Mesendoderm (in vitro differentiated cells): ENCODE data around the gene PIGO.

Experiments
- DNase-seq: peaks from one replicate; pipeline ENCODE4 v3.0.0; 2013
- H2AK5ac ChIP-seq: 2 replicates; pipeline ENCODE4 v1.6.1; 2013; ENCODE audit warnings: low read length, inconsistent platforms
- H2BK120ac ChIP-seq: 2 replicates; pipeline ENCODE4 v1.6.1; 2013; ENCODE audit warnings: low read depth, mild to moderate bottlenecking, low read length, moderate library complexity, mixed read lengths
- H2BK15ac ChIP-seq: replicated peaks from 2 replicates; pipeline ENCODE4 v1.6.1; 2013; ENCODE audit warnings: low read depth, mild to moderate bottlenecking, moderate library complexity
- H2BK5ac ChIP-seq: 2 replicates; pipeline ENCODE4 v1.6.1; 2013; ENCODE audit warnings: low read length, inconsistent platforms
- H3K18ac ChIP-seq: 2 replicates; pipeline ENCODE4 v1.6.1; 2013; ENCODE audit warnings: mild to moderate bottlenecking, low read length, mixed read lengths
- H3K23ac ChIP-seq: one replicate; pipeline ENCODE4 v1.6.1; 2013; ENCODE audit warnings: low read length
- H3K27ac ChIP-seq: 2 replicates; pipeline ENCODE4 v1.5.1; 2013; ENCODE audit warnings: low read depth, mild to moderate bottlenecking, inconsistent platforms, low read length, moderate library complexity
- H3K27me3 ChIP-seq: 2 replicates; pipeline ENCODE4 v1.6.1; 2013; ENCODE audit warnings: low read length, control low read depth, mild to moderate bottlenecking, inconsistent platforms; ENCODE audit not compliant: insufficient read depth, poor library complexity
- H3K36me3 ChIP-seq: 2 replicates; pipeline ENCODE4 v1.6.1; 2013; ENCODE audit warnings: low read length, inconsistent platforms; ENCODE audit not compliant: control insufficient read depth, insufficient read depth
- H3K4ac ChIP-seq: one replicate; pipeline ENCODE4 v1.6.1; 2013; ENCODE audit warnings: low read depth, mild to moderate bottlenecking, low read length, moderate library complexity
- H3K4me1 ChIP-seq: 2 replicates; pipeline ENCODE4 v1.6.1; 2013; ENCODE audit warnings: low read depth, low read length, inconsistent platforms; ENCODE audit not compliant: control insufficient read depth
- H3K4me2 ChIP-seq: 2 replicates; pipeline ENCODE4 v1.6.1; 2013; ENCODE audit warnings: low read length
- H3K4me3 ChIP-seq: 2 replicates; pipeline ENCODE4 v1.5.1; 2013; ENCODE audit warnings: mild to moderate bottlenecking, low read length
- H3K56ac ChIP-seq: one replicate; pipeline ENCODE4 v1.6.1; 2013; ENCODE audit warnings: low read length
- H3K79me1 ChIP-seq: 2 replicates; pipeline ENCODE4 v1.6.1; 2013; ENCODE audit warnings: low read length, inconsistent platforms
- H3K79me2 ChIP-seq: 2 replicates; pipeline ENCODE4 v1.6.1; 2013; ENCODE audit warnings: mild to moderate bottlenecking, low read length; ENCODE audit not compliant: control insufficient read depth, insufficient read depth
- H3K9ac ChIP-seq: 2 replicates; pipeline ENCODE4 v1.6.1; 2013; ENCODE audit warnings: low read length, inconsistent platforms
- H4K5ac ChIP-seq: one replicate; pipeline ENCODE4 v1.6.1; 2013; ENCODE audit warnings: low read length
- H4K8ac ChIP-seq: one replicate; pipeline ENCODE4 v1.6.1; 2013; ENCODE audit warnings: low read depth, mild to moderate bottlenecking, control low read depth, low read length, moderate library complexity
- WGBS: extraction: QIAGEN DNeasy Blood & Tissue Kit; methylation state at CpG from one replicate; pipeline ENCODE4 v1.1.7; 2013; ENCODE audit warnings: low lambda C conversion rate, missing lambda C conversion rate; ENCODE audit not compliant: insufficient coverage; ENCODE audit errors: extremely low coverage; 5-methylcytosine and 5-hydroxymethylcytosine counted together

Gene PIGO

GRCh38 chr9:35078066-35078465 is 18.3 kb downstream of the PIGO start:
- Histone ChIP-seq H3K4me2 (peak overlapping the region; percentile 77), H3K79me1 (peaks cover 17% of the 10 kb centered on the region), H3K23ac (peak overlapping the region; percentile 66), H3K36me3 (peaks cover 10% of the 10 kb centered on the region), H3K4me3 (peak overlapping the region; percentile 20), H3K56ac (peak overlapping the region; percentile 98), H4K5ac (no peak overlapping the region), H2BK5ac (no peak overlapping the region), H2AK5ac (no peak overlapping the region), H3K27ac (no peak overlapping the region), H3K9ac (peak overlapping the region; percentile 89), H3K4ac (no peak overlapping the region), H3K79me2 (peaks cover 25% of the 10 kb centered on the region), H2BK120ac (no peak overlapping the region), H2BK15ac (no peak overlapping the region), H3K4me1 (peaks cover 6% of the 10 kb centered on the region), H3K18ac (no peak overlapping the region), H3K27me3 (no peaks in the 10 kb centered on the region), H4K8ac (no peak overlapping the region)
- no peak for DNase-seq
- WGBS = no CpG with 5 or more reads among the region's 4 CpGs

GRCh38 chr9:35076848-35077247 is 19.5 kb downstream of the PIGO start:
- Histone ChIP-seq H2AK5ac (no peak overlapping the region), H3K27me3 (no peaks in the 10 kb centered on the region), H3K79me2 (peaks cover 27% of the 10 kb centered on the region), H3K9ac (no peak overlapping the region), H3K18ac (no peak overlapping the region), H3K27ac (no peak overlapping the region), H3K4me1 (peaks cover 7% of the 10 kb centered on the region), H3K56ac (no peak overlapping the region), H3K4me2 (no peak overlapping the region), H4K8ac (no peak overlapping the region), H3K4ac (no peak overlapping the region), H3K23ac (no peak overlapping the region), H3K36me3 (peaks cover 10% of the 10 kb centered on the region), H2BK120ac (no peak overlapping the region), H2BK15ac (no peak overlapping the region), H4K5ac (no peak overlapping the region), H3K79me1 (peaks cover 17% of the 10 kb centered on the region), H3K4me3 (no peak overlapping the region), H2BK5ac (no peak overlapping the region)
- no peak for DNase-seq
- no CpG with 5 or more reads among the region's 4 CpGs for WGBS

- WGBS = no CpG with 5 or more reads among the region's 4 CpGs
- peaks cover 42% of the 10 kb centered on the region for H3K79me2 ChIP-seq
- peaks cover 17% of the 10 kb centered on the region for H3K79me1 ChIP-seq
- H4K5ac ChIP-seq = no peak overlapping the region
- H3K4me1 ChIP-seq = peaks cover 10% of the 10 kb centered on the region
- no peak for DNase-seq
- H3K18ac ChIP-seq = no peak overlapping the region
- H2BK5ac ChIP-seq = no peak overlapping the region
- no peak overlapping the region for H3K4me2 ChIP-seq
- no peak overlapping the region for H3K56ac ChIP-seq
- no peak overlapping the region for H3K4me3 ChIP-seq
- no peak overlapping the region for H4K8ac ChIP-seq
- H2BK15ac ChIP-seq = no peak overlapping the region
- no peak overlapping the region for H3K4ac ChIP-seq
- H3K9ac ChIP-seq = no peak overlapping the region
- no peaks in the 10 kb centered on the region for H3K27me3 ChIP-seq
- H3K27ac ChIP-seq = no peak overlapping the region
- H3K36me3 ChIP-seq = peaks cover 10% of the 10 kb centered on the region
- no peak overlapping the region for H2AK5ac ChIP-seq
- H2BK120ac ChIP-seq = no peak overlapping the region
- H3K23ac ChIP-seq = no peak overlapping the region
These were observed 21.0 kb downstream of the PIGO start for GRCh38 chr9:35075358-35075757.

GRCh38 chr9:35074791-35075190 is 21.6 kb downstream of the PIGO start:
- no peak overlapping the region for H2BK120ac ChIP-seq
- H3K9ac ChIP-seq = no peak overlapping the region
- H2BK5ac ChIP-seq = no peak overlapping the region
- H3K27ac ChIP-seq = no peak overlapping the region
- H3K23ac ChIP-seq = no peak overlapping the region
- H3K27me3 ChIP-seq = no peaks in the 10 kb centered on the region
- H3K18ac ChIP-seq = no peak overlapping the region
- no peak overlapping the region for H4K5ac ChIP-seq
- peaks cover 47% of the 10 kb centered on the region for H3K79me2 ChIP-seq
- no peak overlapping the region for H2AK5ac ChIP-seq
- no peak for DNase-seq
- H3K36me3 ChIP-seq = peaks cover 12% of the 10 kb centered on the region
- no peak overlapping the region for H4K8ac ChIP-seq
- no CpG with 5 or more reads among the region's 8 CpGs for WGBS
- H3K4me3 ChIP-seq = no peak overlapping the region
- peaks cover 14% of the 10 kb centered on the region for H3K4me1 ChIP-seq
- H3K79me1 ChIP-seq = peaks cover 17% of the 10 kb centered on the region
- H2BK15ac ChIP-seq = no peak overlapping the region
- H3K4me2 ChIP-seq = no peak overlapping the region
- no peak overlapping the region for H3K56ac ChIP-seq
- no peak overlapping the region for H3K4ac ChIP-seq

GRCh38 chr9:35074141-35074540 is 22.2 kb downstream of the PIGO start:
- no peak overlapping the region for H3K18ac ChIP-seq
- H3K79me1 ChIP-seq = peaks cover 15% of the 10 kb centered on the region
- no peaks in the 10 kb centered on the region for H3K27me3 ChIP-seq
- H3K4me2 ChIP-seq = no peak overlapping the region
- no peak for DNase-seq
- H2BK15ac ChIP-seq = no peak overlapping the region
- no peak overlapping the region for H3K27ac ChIP-seq
- no CpG with 5 or more reads among the region's 6 CpGs for WGBS
- H3K56ac ChIP-seq = no peak overlapping the region
- no peak overlapping the region for H4K8ac ChIP-seq
- no peak overlapping the region for H3K23ac ChIP-seq
- H3K4me1 ChIP-seq = peaks cover 15% of the 10 kb centered on the region
- no peak overlapping the region for H4K5ac ChIP-seq
- H3K79me2 ChIP-seq = peaks cover 51% of the 10 kb centered on the region
- no peak overlapping the region for H3K4ac ChIP-seq
- H3K9ac ChIP-seq = no peak overlapping the region
- H2BK120ac ChIP-seq = no peak overlapping the region
- H3K36me3 ChIP-seq = peaks cover 12% of the 10 kb centered on the region
- no peak overlapping the region for H3K4me3 ChIP-seq
- no peak overlapping the region for H2AK5ac ChIP-seq
- no peak overlapping the region for H2BK5ac ChIP-seq

GRCh38 chr9:35073279-35073612 is 23.1 kb downstream of the PIGO start:
- H3K56ac ChIP-seq = peak overlapping the region; percentile 61
- H3K79me1 ChIP-seq = peaks cover 13% of the 10 kb centered on the region
- peaks cover 18% of the 10 kb centered on the region for H3K36me3 ChIP-seq
- H2BK5ac ChIP-seq = no peak overlapping the region
- H3K9ac ChIP-seq = peak overlapping the region; percentile 40
- H3K4me2 ChIP-seq = no peak overlapping the region
- peak overlapping the region; percentile 10 for H2AK5ac ChIP-seq
- H3K4me1 ChIP-seq = peaks cover 14% of the 10 kb centered on the region
- no peaks in the 10 kb centered on the region for H3K27me3 ChIP-seq
- no peak overlapping the region for H2BK120ac ChIP-seq
- no CpG with 5 or more reads among the region's 2 CpGs for WGBS
- H3K23ac ChIP-seq = no peak overlapping the region
- H4K5ac ChIP-seq = peak overlapping the region; percentile 73
- H3K18ac ChIP-seq = no peak overlapping the region
- no peak overlapping the region for H3K4me3 ChIP-seq
- H2BK15ac ChIP-seq = no peak overlapping the region
- H3K79me2 ChIP-seq = peaks cover 51% of the 10 kb centered on the region
- H4K8ac ChIP-seq = no peak overlapping the region
- no peak for DNase-seq
- H3K27ac ChIP-seq = no peak overlapping the region
- no peak overlapping the region for H3K4ac ChIP-seq
